DOHH2 (cell line): ENCODE data around the gene PLCD1.

ENCODE experiments used
- H3F3A ChIP-seq: fragments of 200-600 bp; sonication (generic), shearing (Covaris generic); 2 replicates; pipeline ENCODE4 v1.6.0; 2016; ENCODE audit warnings: antibody characterized with exemption, mild to moderate bottlenecking; ENCODE audit not compliant: control insufficient read depth, insufficient read depth
- H3K27ac ChIP-seq: fragments of 200-600 bp; sonication (generic); 2 replicates; pipeline ENCODE4 v1.5.1; 2014; ENCODE audit warnings: low read depth, mild to moderate bottlenecking, low read length, moderate library complexity
- H3K27me3 ChIP-seq: fragments of 200-600 bp; sonication (generic); 2 replicates; pipeline ENCODE4 v1.6.1; 2014; ENCODE audit warnings: mild to moderate bottlenecking, low read length, mixed read lengths; ENCODE audit not compliant: control insufficient read depth
- H3K36me3 ChIP-seq: fragments of 200-600 bp; sonication (generic); 2 replicates; pipeline ENCODE4 v1.6.1; 2014; ENCODE audit warnings: mild to moderate bottlenecking, low read length, moderate library complexity, mixed read lengths; ENCODE audit not compliant: control insufficient read depth
- H3K4me1 ChIP-seq: fragments of 200-600 bp; sonication (generic); 2 replicates; pipeline ENCODE4 v1.6.1; 2014; ENCODE audit warnings: mild to moderate bottlenecking, low read length, mixed read lengths; ENCODE audit not compliant: control insufficient read depth
- H3K4me2 ChIP-seq: fragments of 200-600 bp; sonication (generic); 2 replicates; pipeline ENCODE4 v1.6.0; 2014; ENCODE audit warnings: mild to moderate bottlenecking, low read length, moderate library complexity
- H3K4me3 ChIP-seq: fragments of 200-600 bp; sonication (generic); 2 replicates; pipeline ENCODE4 v1.5.1; 2014; ENCODE audit warnings: mild to moderate bottlenecking, low read length, mixed read lengths
- H3K79me2 ChIP-seq: fragments of 200-600 bp; sonication (generic); 2 replicates; pipeline ENCODE4 v1.6.1; 2014; ENCODE audit warnings: mild to moderate bottlenecking, low read length, mixed read lengths; ENCODE audit not compliant: control insufficient read depth
- H3K9me2 ChIP-seq: fragments of 200-600 bp; sonication (generic); replicated peaks from 2 replicates; pipeline ENCODE4 v1.6.1; 2014; ENCODE audit warnings: mild to moderate bottlenecking, low read length, mixed read lengths; ENCODE audit not compliant: control insufficient read depth
- H3K9me3 ChIP-seq: fragments of 200-600 bp; sonication (generic); 2 replicates; pipeline ENCODE4 v1.6.1; 2014; ENCODE audit warnings: antibody characterized with exemption, low read length, mixed read lengths; ENCODE audit not compliant: control insufficient read depth, insufficient read depth
- H4K20me1 ChIP-seq: fragments of 200-600 bp; sonication (generic); 2 replicates; pipeline ENCODE4 v1.6.0; 2014; ENCODE audit warnings: low read depth, mild to moderate bottlenecking, antibody characterized with exemption, low read length, moderate library complexity; ENCODE audit not compliant: control insufficient read depth, insufficient read depth
- EZH2phosphoT487 ChIP-seq: fragments of 200-600 bp; sonication (generic); IDR thresholded peaks from 2 replicates; pipeline ENCODE4 v1.6.1; 2017; ENCODE audit warnings: borderline replicate concordance, mild to moderate bottlenecking, antibody characterized with exemption, low read length, moderate library complexity, mixed read lengths
- TF ChIP-seq, protein P1 (sequence below): fragments of 200-600 bp; sonication (generic); IDR thresholded peaks from one replicate; pipeline ENCODE4 v1.5.1; 2014; ENCODE audit warnings: antibody characterized with exemption, mild to moderate bottlenecking, low read depth, low read length; ENCODE audit not compliant: poor library complexity, severe bottlenecking

PLCD1 gene

GRCh38 chr3:37963635-37964034 is 65.8 kb downstream of the PLCD1 start:
- Histone ChIP-seq H3K27ac (no peak overlapping the region), H3K4me3 (no peak overlapping the region), H3K9me3 (no peaks in the 10 kb centered on the region), H3K4me2 (no peak overlapping the region), H3K9me2 (no peaks in the 10 kb centered on the region), H3K36me3 (no peaks in the 10 kb centered on the region), H3K4me1 (no peaks in the 10 kb centered on the region), H3K27me3 (peaks cover 19% of the 10 kb centered on the region), H4K20me1 (no peaks in the 10 kb centered on the region), H3F3A (no peaks in the 10 kb centered on the region), H3K79me2 (no peaks in the 10 kb centered on the region)
- TF ChIP-seq EZH2phosphoT487 = no peak
- TF ChIP-seq, protein P1, sequence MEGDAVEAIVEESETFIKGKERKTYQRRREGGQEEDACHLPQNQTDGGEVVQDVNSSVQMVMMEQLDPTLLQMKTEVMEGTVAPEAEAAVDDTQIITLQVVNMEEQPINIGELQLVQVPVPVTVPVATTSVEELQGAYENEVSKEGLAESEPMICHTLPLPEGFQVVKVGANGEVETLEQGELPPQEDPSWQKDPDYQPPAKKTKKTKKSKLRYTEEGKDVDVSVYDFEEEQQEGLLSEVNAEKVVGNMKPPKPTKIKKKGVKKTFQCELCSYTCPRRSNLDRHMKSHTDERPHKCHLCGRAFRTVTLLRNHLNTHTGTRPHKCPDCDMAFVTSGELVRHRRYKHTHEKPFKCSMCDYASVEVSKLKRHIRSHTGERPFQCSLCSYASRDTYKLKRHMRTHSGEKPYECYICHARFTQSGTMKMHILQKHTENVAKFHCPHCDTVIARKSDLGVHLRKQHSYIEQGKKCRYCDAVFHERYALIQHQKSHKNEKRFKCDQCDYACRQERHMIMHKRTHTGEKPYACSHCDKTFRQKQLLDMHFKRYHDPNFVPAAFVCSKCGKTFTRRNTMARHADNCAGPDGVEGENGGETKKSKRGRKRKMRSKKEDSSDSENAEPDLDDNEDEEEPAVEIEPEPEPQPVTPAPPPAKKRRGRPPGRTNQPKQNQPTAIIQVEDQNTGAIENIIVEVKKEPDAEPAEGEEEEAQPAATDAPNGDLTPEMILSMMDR = no peak

GRCh38 chr3:37963016-37963415 is 66.4 kb downstream of the PLCD1 start:
- Histone ChIP-seq H3F3A (no peaks in the 10 kb centered on the region), H3K4me1 (no peaks in the 10 kb centered on the region), H3K27me3 (peaks cover 19% of the 10 kb centered on the region), H3K4me2 (no peak overlapping the region), H3K79me2 (no peaks in the 10 kb centered on the region), H3K4me3 (no peak overlapping the region), H3K9me2 (no peaks in the 10 kb centered on the region), H4K20me1 (no peaks in the 10 kb centered on the region), H3K27ac (no peak overlapping the region), H3K36me3 (no peaks in the 10 kb centered on the region), H3K9me3 (no peaks in the 10 kb centered on the region)
- TF ChIP-seq, protein P1 = no peak
- TF ChIP-seq EZH2phosphoT487 = no peak

DNA sequence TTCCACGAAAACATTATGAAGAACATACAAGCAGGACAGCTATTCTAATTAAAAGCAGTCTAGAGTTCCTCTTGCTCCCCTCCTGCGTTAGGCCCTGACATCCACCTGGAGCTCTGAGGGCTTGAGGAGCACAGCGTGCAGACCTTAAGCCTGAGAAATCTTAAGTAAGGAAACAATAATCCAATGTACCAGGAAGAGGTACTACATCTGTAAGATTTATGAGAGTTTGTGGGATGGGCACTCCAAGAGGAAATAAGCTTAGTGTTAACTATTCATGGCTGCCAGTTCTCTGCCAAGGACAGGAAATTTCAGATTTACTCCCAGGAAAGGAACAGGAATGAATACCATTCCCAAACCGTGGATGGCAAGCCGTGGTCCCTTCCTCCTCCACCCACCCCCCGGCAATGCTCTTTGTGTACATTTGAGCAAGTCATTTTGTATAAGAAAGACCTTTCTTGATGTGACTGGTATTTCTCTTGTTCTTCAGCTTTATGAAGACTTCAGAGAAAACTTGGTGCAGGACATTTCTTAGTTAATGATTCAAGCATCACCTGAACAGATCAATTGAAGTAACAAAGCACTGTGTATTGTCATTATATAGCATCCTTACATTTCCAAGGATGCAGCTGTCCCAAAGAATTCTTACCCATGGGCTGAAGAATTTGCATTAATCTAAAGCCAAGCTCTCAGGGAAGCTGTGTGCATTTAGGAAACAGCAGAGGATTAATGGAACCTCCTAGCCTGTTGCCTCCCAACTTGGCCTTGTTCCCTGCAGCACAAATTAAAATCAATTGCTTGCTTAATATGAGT is 67.6 kb downstream of the PLCD1 start:
- Histone ChIP-seq H4K20me1 (no peaks in the 10 kb centered on the region), H3F3A (no peaks in the 10 kb centered on the region), H3K9me3 (no peaks in the 10 kb centered on the region), H3K27ac (no peak overlapping the region), H3K4me1 (peaks cover 9% of the 10 kb centered on the region), H3K9me2 (no peaks in the 10 kb centered on the region), H3K4me2 (no peak overlapping the region), H3K4me3 (no peak overlapping the region), H3K27me3 (peaks cover 15% of the 10 kb centered on the region), H3K36me3 (no peaks in the 10 kb centered on the region), H3K79me2 (no peaks in the 10 kb centered on the region)
- no peak for TF ChIP-seq EZH2phosphoT487
- TF ChIP-seq, protein P1 = no peak
